Activated gamma-delta T cell treated with Interleukin-2 at 50 U/mL for 16 hours (primary cell): ENCODE data around the gene SNAP91.
"Not testable (repeated sequence)": the region's sequence is repeated elsewhere in the genome, so short reads cannot be mapped to it uniquely, and the experiment has no call there.

Experiments used
- DNase-seq: peaks from one replicate; pipeline ENCODE4 v3.0.0-alpha.2; 2020

Gene SNAP91

GRCh38 chr6:83708970-83709747 lies at the start of gene SNAP91:
Gene SNAP91, minus strand, starts transcription at chr6:83709101. Its CDS starts 1,174 bp downstream, at chr6:83707927.
- no peak for DNase-seq

- no peak for DNase-seq
These were observed 49.6 kb upstream of the SNAP91 start for GRCh38 chr6:83758533-83758932.

- no peak for DNase-seq
These were observed 48.1 kb upstream of the SNAP91 start for GRCh38 chr6:83757021-83757420.

- DNase-seq = no peak
These were observed 47.7 kb upstream of the SNAP91 start for GRCh38 chr6:83756565-83756964.

- not testable (repeated sequence) for DNase-seq
These were observed 43.5 kb upstream of the SNAP91 start for GRCh38 chr6:83752375-83752774.

GRCh38 chr6:83741089-83741488 lies 32.2 kb upstream of the SNAP91 start:
- no peak for DNase-seq

- no peak for DNase-seq
These were observed 26.6 kb upstream of the SNAP91 start for GRCh38 chr6:83735461-83735860.

- DNase-seq = no peak
These were observed 21.0 kb upstream of the SNAP91 start for GRCh38 chr6:83729871-83730270.

- no peak for DNase-seq
These were observed 14.0 kb upstream of the SNAP91 start for GRCh38 chr6:83722876-83723275.

- no peak for DNase-seq
These were observed 8.9 kb upstream of the SNAP91 start for GRCh38 chr6:83717809-83718208.

GRCh38 chr6:83711958-83712357 lies 3.1 kb upstream of the SNAP91 start:
- DNase-seq = no peak

GRCh38 chr6:83709748-83710050 lies 798 bp upstream of the SNAP91 start:
- no peak for DNase-seq

GRCh38 chr6:83708546-83708969 lies 343 bp downstream of the SNAP91 start:
- no peak for DNase-seq

GRCh38 chr6:83707829-83708545 lies 914 bp downstream of the SNAP91 start:
- no peak for DNase-seq

- DNase-seq = no peak
These were observed 6.2 kb downstream of the SNAP91 start for GRCh38 chr6:83702749-83703148.

- no peak for DNase-seq
These were observed 6.8 kb downstream of the SNAP91 start for GRCh38 chr6:83702077-83702476.

- no peak for DNase-seq
These were observed 12.2 kb downstream of the SNAP91 start for GRCh38 chr6:83696674-83697073.

- no peak for DNase-seq
These were observed 23.4 kb downstream of the SNAP91 start for GRCh38 chr6:83685481-83685880.

GRCh38 chr6:83677791-83678190 lies 31.1 kb downstream of the SNAP91 start:
- no peak for DNase-seq

- DNase-seq = no peak
These were observed 70.9 kb downstream of the SNAP91 start for GRCh38 chr6:83637953-83638352.

- DNase-seq = no peak
These were observed 72.1 kb downstream of the SNAP91 start for GRCh38 chr6:83636800-83637199.

GRCh38 chr6:83633609-83634008 lies 75.3 kb downstream of the SNAP91 start:
- no peak for DNase-seq

GRCh38 chr6:83633149-83633548 lies 75.8 kb downstream of the SNAP91 start:
- DNase-seq = no peak

GRCh38 chr6:83629908-83630307 lies 79.0 kb downstream of the SNAP91 start:
- not testable (repeated sequence) for DNase-seq
